GM21717 (cell line): ENCODE results near the gene FRMD4A.

ENCODE experiments used
- ATAC-seq: cut with Tn5 transposase; IDR thresholded peaks from one replicate; pipeline ENCODE4 v1.9.1; 2021; ENCODE audit warnings: mild to moderate bottlenecking, moderate library complexity; ENCODE audit not compliant: unreplicated experiment

The FRMD4A gene

DNA sequence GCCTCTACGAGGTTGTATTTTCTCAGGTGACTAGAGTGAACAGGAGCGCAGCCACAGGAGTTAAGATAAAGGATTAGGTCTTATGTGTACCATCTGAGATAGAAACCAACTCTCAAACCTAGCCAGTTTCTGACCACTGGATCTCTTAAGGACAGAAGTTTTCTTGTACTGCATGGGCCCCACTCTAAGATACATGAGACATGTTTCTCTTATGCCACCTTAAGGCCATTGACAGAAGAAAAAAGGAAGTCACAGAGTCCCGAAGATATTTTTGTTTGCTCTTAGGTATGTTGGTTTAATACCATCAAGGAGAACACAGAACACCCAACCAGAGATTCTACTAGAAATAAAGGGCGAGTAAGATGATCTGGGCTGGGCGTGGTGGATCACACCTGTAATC is 335.8 kb downstream of the FRMD4A start:
- no peak for ATAC-seq

GRCh38 chr10:13993673-13994089 is 337.0 kb downstream of the FRMD4A start:
- ATAC-seq: no peak

GRCh38 chr10:13993169-13993568 is 337.6 kb downstream of the FRMD4A start:
- no peak for ATAC-seq

DNA sequence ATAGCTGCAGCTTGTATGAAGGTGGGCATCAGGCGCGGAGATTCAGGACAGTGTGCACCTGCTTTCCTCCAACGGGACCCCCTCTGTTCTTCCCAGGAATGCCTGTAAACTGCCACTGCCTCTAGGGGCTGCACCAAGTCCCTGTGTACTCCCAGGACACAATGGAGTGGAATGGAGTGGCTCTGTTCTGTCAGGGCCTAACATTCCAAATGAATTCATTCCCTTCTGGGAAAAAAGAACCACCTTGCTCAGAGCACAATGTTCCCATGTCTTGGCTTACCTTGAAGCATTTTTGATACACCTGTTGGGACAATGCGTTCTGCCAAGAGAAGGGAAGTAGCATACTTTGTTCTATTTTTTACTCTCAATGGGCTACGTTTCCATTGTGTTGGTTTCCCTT is 339.4 kb downstream of the FRMD4A start:
- no peak for ATAC-seq

DNA sequence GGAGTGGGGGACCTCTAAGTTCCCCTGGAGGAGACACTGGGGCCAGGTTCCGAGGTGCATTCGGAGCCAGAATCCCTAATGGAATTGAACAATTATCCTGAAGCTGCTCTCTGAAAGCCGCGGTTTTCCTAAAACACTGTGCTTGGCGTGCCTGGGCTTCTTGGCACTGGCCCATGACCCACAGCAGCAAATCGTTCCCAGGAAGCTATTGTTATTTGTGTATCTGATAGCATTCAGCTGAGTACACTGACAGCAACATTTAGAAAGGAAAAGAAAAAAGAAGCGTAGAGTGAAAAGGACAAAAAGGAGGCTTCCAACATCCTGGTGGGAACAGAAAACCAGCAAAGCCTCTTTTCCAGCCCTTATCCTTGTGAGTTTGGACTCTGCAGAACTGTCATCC is 339.8 kb downstream of the FRMD4A start:
- ATAC-seq: no peak

- no peak for ATAC-seq
Measured at GRCh38 chr10:13990392-13990805, 340.3 kb downstream of the FRMD4A start.

GRCh38 chr10:13989616-13990015 is 341.1 kb downstream of the FRMD4A start:
- no peak for ATAC-seq

DNA sequence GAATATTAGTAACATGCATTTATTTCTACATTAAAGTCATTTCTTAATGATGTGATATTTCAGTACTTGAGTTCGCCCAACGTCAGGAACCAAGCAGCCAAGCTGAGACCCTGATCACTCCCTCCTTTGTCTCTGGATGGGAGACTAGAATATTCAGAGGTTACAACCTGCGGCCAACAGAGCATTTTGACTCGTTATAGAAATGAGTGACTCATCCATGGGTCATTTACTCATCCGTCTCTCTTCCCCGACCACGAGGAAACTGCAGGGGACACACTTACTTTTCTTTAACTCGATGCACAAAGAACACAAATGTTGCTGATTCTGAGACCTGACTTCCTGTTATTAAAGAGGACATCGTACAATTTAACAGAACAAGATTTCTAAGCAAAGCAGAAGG is 343.3 kb downstream of the FRMD4A start:
- ATAC-seq: no peak

DNA sequence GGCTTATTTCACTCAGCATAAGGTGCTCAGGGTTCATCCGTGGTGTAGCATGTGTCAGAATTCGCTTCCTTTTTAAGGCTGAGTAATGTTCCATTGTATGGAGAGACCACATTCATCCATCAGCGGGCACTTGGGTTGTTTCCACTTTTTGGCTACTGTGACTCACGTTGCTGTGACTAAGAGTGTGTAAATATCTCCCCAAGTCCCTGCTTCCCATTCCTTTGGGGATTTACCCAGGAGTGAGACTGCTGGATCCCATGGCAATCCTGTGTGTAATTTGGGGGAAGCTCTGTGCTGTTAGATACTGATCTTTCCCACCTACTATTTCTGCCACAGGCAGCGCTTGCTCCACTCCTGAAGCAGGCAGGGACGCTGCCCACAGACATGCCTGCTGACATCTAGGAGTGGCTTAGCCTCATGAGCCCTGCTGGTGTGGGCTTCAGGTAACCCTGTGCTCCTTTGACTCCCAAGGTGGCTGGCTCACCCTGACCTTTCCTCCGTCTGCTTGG is 346.0 kb downstream of the FRMD4A start:
- no peak for ATAC-seq

DNA sequence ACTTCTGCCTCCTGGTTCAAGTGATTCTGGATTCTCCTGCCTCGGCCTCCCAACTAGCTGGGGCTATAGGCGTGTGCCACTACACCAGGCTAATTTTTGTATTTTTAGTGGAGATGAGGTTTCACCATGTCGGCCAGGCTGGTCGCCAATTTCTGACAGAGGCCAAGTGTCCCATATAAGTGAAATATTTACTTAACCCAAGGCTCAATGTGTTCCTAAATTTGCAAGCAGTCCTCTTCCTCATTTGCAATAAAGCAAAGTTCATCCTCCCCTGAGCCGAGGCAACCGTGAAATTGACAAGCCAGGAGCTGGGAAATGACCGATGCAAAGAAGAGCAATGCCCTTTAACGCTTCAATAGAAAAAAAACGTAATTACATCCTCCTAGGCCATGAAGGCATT is 347.7 kb downstream of the FRMD4A start:
- ATAC-seq: no peak

- no peak for ATAC-seq
Measured at GRCh38 chr10:13978533-13979115, 352.1 kb downstream of the FRMD4A start.

DNA sequence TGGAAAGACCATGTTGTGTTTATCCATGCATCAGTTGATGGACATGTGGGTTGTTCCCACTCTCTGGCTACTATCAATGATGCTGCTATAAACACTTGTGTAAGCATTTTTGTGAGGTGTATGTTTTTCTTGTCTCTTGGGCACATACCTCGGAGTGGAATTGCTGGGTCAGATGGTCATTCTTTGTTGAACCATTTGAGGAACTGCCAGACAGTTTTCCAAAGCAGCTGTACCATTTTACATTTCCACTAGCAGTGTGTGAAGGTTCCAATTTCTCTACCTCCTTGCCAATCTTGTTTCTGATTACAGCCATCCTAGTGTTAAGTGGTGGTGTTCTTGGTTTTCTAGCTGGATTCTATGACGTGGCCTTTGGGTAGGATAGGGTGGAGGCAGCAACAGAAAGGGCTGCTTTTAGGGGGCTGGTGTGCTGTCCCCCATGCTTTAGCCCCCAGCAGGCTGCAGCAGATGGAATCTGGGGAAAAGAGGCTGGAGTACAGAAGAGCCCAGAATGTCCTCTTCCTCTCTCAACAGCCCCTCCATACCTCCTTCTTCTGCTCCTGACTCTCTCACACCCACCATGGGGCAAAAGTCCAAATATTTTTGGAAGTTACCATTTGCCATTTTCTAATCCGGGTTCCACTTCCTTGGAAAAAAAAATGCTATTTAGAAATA is 352.7 kb downstream of the FRMD4A start:
- no peak for ATAC-seq

DNA sequence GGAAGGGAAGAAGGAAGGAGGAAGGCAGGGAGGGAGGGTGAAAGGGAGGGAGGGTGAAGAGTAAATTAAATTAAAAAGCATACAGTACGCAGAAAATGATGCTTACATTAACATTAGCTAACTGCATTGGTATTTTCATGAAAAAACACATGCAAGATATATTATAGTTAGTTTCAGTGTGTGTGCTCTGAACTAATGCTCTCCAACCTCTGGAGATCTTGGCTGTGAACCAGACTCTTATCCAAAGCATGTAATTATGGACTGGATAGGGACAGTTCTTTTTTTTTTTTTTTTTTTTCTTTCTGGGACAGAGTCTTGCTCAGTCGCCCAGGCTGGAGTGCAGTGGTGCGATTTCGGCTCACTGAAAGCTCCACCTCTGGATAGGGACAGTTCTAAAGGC is 357.0 kb downstream of the FRMD4A start:
- no peak for ATAC-seq

GRCh38 chr10:13972609-13973008 is 358.1 kb downstream of the FRMD4A start:
- no peak for ATAC-seq

- ATAC-seq: no peak
Measured at GRCh38 chr10:13971601-13972475, 358.9 kb downstream of the FRMD4A start.

GRCh38 chr10:13970957-13971353 is 359.8 kb downstream of the FRMD4A start:
- ATAC-seq: no peak

DNA sequence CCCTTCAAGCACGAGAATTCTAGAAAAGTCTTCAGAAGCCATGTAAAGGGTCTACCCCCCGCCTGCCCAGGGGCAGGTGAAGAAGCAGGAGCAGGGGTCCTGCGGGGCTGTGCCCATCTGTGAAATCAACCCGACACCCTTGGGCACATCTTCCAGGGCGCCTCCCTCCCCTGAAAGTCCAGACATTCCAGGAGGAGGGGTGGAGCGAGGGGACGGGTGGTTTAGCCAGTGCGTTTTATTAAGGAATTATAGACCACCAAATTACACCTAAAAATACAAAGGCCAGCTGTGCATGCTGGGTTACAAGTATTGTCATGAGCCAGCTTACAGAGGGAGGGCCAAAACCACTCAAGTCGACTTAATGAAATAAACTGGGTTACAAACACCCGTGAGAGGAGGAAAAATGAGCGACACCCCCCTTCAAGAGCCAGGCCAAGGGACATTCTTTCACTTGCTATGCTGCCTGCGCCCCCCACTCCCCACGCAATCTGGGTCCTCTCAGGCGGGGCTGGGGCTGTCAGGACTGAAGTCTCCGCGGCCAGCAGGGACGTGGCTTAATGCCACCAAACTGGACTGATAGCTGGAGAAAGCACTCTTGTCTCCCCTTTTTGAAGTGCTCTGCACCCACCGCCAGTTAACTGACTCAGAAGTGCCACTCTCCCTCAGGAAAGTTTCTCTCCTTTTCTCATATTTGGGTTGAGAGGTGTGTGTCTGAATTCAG is 360.3 kb downstream of the FRMD4A start:
- ATAC-seq: no peak

GRCh38 chr10:13969792-13970140 is 361.0 kb downstream of the FRMD4A start:
- ATAC-seq: no peak

- no peak for ATAC-seq
Measured at GRCh38 chr10:13969118-13969791, 361.5 kb downstream of the FRMD4A start.

DNA sequence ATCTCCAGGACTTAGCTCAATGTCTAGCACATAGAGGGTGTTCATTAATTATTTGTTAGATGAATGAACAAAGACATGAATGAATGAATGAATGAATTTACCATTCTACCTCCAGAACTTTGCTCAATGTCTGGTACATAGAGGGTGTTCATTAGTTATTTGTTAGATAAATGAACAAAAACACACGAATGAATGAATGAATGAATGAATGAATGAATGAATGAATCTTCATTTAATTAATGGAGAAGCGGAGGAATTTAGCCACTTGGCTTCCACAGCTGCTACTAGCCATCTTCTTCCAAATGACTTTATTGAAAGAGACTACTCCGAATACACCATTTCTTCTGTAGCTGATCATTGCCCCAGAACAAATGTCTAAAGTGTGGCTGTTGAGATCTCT is 368.9 kb downstream of the FRMD4A start:
- ATAC-seq: no peak

GRCh38 chr10:13961097-13961496 is 369.6 kb downstream of the FRMD4A start:
- no peak for ATAC-seq
